Stromal cell of bone marrow (primary cell): ENCODE measurements around the gene FAM177B.
A peak's percentile ranks its signal among the peaks of the same experiment; 100 is the strongest.
"Not testable (repeated sequence)": the region's sequence is repeated elsewhere in the genome, so short reads cannot be mapped to it uniquely, and the experiment has no call there.

Experiments used
- DNase-seq: peaks from one replicate; pipeline ENCODE4 v3.0.0-alpha.2; 2012; ENCODE audit warnings: low read depth

The FAM177B gene

DNA sequence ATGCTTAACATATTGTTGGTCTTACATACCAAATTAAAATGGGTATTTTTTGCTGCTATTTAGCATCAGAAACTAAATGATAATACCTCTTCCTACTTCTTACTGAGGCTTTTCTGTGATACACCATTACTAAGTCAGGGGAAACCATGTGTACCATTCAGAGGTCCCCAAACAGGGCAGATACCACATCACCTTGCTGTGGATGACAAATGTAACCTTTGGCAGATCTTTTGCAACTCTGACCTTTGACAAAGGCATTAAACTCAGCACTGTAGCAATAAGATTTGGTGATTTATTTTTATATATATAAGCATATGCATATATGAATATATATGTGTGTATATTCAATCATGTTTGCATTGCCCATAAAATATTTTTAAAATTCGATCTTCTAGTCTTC is 2.9 kb downstream of the FAM177B start:
- DNase-seq, result no peak

DNA sequence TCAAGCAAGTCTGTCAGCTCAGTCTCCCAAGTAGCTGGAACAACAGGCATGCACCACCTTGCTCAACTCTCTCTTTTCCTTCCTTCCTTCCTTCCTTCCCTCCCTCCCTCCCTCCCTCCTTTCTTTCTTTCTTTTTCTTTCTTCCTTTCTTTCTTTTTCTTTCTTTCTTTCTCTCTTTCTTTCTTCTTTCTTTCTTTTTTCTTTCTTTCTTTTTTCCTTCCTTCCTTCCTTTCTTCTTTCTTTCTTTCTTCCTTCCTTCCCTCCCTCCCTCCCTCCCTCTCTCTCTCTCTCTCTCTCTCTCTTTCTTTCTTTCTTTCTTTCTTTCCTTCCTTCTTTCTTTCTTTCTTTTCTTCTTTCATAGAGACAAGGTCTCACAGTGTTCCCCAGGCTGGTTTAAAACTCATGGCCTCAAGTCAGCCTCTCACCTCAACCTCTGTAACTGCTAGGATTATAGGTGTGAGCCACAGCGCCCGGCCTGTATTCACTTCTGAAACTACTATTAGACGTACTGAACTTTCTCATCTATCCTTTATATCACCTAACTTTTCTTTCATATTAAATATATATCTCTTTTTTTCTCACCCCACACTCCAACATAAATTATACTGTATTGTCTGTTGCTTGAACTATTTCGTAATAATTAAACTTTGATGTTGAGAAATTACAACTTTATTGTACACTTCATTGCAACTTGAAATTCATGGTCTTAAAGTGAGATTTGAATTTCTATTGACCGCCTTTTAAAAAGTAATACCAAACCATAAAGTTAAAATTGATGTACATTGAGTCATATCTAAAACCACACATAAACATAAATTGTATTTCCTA is 4.8 kb downstream of the FAM177B start:
- DNase-seq, result not testable (repeated sequence)

DNA sequence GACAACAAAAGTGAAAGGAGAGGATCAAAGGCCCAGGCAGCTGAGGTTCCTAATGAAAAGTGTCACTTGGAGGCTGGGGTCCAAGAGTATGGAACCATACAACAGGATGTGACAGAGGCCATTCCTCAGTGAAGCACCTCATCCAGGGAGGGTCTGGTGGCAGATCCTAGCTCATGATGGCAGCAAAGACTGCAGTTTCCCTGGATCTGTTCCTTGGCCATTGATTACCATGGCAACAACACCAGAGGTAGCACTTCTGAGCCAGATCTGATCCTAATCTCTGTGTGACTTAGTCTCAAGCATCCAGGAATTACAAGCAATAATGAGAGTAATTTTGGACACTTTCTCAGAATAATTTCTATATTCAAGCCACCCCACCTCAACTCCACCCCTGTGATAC is 12.9 kb downstream of the FAM177B start:
- DNase-seq, result no peak

GRCh38 chr1:222750651-222751050 is 13.6 kb downstream of the FAM177B start:
- no peak for DNase-seq

- DNase-seq, result no peak
Observed at GRCh38 chr1:222751255-222751654, 14.3 kb downstream of the FAM177B start.

DNA sequence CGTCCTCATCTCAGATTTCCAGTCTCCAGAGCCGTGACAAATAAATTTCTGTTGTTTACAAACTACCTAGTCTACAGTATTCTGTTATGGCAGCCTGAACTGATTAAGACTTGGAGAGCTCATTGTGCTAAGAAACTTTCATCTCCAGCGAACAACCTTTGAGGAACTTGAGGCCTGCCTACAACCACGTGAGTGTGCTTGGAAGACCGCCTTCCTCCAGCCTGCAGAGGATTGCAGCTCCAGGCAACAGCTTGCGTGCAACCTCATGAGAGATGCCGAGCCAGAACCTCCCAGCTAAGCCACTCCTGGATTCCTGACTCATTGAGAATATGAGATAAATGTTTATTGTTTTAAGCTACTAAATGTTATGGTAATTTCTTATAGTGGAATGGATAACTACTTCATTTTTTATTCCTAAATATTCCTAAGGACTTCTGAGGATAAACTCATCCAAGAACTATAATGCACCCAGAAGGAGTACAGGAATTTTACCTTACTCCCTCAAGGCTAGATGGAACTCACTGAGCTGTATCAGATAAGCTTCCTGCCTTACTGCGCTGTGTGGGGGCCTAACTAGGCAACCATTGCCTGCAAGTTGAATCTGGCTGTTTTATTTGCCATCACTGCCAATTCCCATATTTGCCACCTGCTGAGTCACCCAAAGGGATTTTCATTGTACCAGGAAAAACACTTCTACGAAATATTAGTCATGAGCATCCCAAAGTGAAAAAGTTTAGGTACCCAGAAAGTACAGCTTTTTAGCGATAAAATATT is 17.6 kb downstream of the FAM177B start:
- DNase-seq, result peak; percentile 87

- DNase-seq, result no peak
Observed at GRCh38 chr1:222757646-222758268, 20.8 kb downstream of the FAM177B start.

GRCh38 chr1:222759451-222760035 is 22.5 kb downstream of the FAM177B start:
- DNase-seq, result no peak

DNA sequence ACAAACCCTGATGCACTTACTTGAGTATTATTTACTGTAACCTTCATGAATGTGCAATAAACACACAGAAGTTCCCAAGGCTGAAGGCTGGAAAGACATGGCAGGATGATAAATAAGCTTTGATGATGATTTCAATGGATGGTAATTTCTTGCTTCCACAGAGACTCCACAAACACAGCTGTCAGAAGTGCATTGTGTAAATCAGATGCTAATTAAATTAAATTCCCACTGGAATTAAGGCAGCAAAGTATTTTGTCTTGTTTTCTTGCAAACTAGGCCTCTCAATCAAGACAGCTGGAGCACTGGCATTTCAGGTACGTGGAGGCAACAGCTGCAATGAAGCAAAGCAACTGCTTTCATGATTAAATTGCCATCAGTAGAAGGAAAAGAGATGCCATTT is 24.1 kb downstream of the FAM177B start:
- DNase-seq, result no peak

GRCh38 chr1:222762178-222762577 is 25.2 kb downstream of the FAM177B start:
- not testable (repeated sequence) for DNase-seq

GRCh38 chr1:222767152-222767571 is 30.2 kb downstream of the FAM177B start:
- no peak for DNase-seq

- no peak for DNase-seq
Observed at GRCh38 chr1:222768592-222768991, 31.6 kb downstream of the FAM177B start.

GRCh38 chr1:222769181-222769580 is 32.2 kb downstream of the FAM177B start:
- no peak for DNase-seq

GRCh38 chr1:222769971-222770620 is 33.1 kb downstream of the FAM177B start:
- no peak for DNase-seq

DNA sequence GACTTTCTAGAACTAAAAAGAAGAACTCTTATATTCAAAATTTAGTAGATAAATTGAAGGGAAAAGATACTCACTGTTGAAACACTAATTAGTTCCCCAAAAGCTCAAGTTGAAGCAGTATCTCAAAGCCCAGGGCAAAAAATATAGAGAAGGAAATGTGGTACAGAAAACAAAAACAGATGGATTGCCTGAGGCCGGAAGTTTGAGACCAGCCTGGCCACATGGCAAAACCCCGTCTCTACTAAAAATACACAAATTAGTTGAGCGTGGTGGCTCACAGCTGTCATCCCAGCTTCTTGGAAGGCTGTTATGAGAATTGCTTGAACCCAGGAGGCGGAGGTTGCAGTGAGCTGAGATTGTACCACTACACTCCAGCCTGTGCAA is 36.0 kb downstream of the FAM177B start:
- no peak for DNase-seq

DNA sequence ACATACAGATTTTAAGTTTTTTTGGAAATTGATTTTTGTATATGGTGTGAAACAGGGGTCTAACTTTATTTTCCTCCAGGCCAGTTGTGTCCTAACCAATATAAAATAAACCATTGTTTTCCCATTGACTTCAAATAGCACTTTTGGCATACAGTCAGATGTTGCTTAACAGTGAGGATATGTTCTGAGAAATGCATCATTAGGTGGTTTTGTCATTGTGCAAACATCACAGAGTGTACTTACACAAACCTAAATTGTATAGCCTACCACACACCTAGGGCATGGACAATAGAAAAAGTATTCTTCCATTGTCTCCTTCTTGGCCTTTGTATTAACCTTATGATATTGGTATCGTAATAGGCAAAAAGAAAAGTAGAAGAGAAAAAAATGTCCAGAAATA is 40.5 kb downstream of the FAM177B start:
- DNase-seq, result no peak

DNA sequence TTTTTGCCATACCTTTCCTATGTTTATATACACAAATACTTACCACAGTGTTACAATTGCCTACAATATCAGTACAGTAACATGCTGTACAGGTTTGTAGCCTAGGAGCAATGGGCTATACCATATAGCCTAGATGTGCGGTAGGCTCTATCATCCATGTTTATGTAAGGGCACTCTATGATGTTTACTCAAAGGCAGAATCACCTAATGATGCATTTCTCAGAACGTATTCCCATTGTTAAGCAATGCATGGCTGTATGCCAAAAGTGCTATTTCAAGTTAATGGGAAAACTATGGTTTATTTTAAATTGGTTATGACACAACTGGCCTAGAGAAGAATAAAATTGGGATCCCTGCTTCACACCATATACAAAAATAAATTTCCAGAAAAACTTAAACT is 41.0 kb downstream of the FAM177B start:
- DNase-seq, result no peak

- DNase-seq, result no peak
Observed at GRCh38 chr1:222781251-222781650, 44.2 kb downstream of the FAM177B start.

DNA sequence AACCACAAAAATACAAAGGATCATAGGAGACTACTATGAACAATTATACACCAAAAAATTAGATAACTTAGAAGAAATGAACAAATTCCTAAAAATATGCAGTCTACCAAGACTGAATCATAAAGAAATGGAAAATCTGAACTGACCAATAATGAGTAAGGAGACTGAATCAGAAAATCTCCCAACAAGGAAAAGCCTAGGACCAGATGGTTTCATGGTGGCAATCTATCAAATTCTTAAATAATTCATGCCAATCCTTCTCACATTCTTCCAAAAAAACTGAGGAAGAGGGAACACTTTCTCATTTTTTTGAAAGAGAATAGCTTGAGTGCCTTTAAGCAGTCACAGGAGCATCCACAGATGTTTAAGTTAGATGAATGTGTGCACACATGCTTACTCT is 46.0 kb downstream of the FAM177B start:
- DNase-seq, result no peak

GRCh38 chr1:222784371-222784770 is 47.4 kb downstream of the FAM177B start:
- DNase-seq, result no peak

DNA sequence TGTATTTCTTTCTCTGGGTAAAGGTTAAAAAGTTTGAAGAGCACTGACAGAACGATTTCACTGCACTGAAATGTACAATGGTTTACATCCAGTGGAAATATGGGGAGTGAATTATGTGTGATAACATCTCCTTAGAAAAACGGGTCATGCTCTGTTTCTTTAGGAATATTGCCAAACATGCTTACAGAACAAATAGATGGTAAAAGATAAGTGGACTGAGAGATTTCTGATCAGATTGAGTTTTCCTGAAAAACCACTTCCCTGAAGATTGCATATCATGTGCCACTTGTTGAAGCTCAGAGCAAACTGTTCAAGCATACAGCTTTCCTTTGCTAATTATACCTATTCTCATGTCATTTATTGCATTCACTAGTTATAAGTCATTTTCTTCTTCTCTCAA is 47.9 kb downstream of the FAM177B start:
- no peak for DNase-seq

- DNase-seq, result no peak
Observed at GRCh38 chr1:222785529-222785928, 48.5 kb downstream of the FAM177B start.
